GM21515 (cell line): ENCODE measurements around the gene GGNBP2.

Experiments
- ATAC-seq: cut with Tn5 transposase; IDR thresholded peaks from one replicate; pipeline ENCODE4 v1.9.1; 2021; ENCODE audit not compliant: unreplicated experiment

Gene GGNBP2

DNA sequence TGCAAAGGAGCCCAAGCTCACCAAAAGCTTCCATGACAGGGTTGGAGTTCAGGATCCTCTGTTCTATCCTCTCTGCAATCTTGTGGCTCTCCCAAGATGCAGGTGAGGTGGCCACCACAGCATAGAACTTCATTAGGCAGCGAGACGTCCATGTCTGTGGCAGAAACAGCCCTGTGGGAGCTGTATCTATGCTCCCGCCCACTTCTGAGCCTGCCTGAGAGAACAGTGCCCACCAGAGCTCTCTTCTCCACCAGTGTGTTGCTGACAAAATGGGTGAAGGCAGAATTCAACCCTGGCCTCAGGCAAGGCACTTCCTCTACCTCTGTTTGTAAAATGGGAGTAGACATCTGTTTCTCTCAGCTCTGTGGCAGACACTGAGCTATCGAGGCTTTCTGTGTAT, 28.9 kb upstream of the GGNBP2 start:
- no peak for ATAC-seq

DNA sequence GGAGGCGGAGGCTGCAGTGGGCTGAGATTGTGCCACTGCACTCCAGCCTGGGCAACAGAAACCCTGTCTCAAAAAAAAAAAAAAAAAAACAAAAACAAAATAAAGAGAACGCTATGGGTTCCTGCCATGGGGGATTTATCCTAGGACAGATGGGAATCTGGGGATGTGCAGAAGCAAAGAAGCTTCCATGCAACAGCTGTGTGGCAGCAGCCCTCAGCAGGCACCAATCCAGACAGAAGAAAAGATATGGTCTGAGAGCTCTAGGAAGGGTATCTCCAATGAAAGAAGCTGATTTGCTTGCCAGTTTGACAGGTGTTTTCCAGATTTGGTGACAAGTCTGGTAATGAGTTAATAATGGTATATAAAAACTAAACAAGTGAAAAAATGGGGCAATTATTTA, 21.6 kb upstream of the GGNBP2 start:
- no peak for ATAC-seq

DNA sequence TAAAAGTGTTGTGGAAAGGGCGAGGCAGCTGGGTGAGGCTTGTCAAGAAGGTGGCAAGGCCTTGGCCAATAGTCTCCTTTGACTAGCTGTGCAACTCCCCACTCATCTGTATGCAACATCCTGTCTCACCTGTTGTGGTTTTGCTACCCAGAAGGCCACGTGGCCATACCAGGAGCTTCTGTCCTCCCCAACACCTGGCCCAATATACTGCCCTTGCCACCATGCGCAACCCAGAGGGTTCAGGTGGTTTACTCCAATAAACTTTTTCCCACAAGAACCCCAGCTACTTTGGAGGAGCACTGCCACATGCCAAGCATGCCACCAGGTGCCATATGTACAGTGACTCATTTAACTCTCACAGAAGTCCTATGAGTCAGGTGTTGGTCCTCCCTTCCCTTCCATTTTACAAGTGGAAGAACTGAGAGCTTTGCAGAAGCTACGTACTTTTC, 20.3 kb upstream of the GGNBP2 start:
- no peak for ATAC-seq

DNA sequence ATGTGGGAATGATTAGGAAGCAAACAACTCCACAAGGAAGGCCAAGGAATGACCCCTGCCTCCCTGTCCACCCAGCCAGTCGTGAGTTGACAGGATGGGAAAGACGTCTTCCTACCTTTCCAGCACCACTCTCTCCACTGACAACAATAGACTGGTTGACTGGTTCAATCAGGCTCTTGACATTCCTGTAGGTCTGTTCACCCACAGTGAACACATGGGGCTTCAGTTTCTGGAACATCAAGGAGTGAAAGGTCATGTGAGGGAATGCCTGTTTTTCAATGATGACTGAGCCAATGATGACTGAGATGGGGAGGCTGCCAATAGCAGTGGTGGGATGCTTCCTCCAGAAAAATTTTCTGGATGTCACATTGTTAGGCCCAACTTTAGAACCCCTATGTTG, 19.6 kb upstream of the GGNBP2 start:
- no peak for ATAC-seq

DNA sequence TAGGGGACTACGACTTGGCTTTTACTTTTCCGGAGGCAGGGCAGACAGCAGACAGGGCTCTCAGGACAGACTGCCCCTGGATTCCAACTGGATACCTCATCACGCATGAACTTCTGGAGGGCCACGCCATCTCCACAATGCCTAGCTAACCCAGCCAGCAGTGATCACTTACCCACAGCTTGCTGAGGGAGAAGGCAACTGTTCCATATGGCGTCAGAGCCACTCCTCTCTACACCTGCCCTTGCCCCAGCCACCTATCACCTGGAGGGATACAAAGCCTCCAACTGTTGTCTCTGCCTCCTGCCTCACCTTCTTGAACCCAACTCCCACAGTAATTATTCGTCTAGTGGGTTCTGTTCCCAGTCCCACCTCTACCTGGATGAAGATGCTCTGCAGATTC, 18.8 kb upstream of the GGNBP2 start:
- ATAC-seq, result no peak

DNA sequence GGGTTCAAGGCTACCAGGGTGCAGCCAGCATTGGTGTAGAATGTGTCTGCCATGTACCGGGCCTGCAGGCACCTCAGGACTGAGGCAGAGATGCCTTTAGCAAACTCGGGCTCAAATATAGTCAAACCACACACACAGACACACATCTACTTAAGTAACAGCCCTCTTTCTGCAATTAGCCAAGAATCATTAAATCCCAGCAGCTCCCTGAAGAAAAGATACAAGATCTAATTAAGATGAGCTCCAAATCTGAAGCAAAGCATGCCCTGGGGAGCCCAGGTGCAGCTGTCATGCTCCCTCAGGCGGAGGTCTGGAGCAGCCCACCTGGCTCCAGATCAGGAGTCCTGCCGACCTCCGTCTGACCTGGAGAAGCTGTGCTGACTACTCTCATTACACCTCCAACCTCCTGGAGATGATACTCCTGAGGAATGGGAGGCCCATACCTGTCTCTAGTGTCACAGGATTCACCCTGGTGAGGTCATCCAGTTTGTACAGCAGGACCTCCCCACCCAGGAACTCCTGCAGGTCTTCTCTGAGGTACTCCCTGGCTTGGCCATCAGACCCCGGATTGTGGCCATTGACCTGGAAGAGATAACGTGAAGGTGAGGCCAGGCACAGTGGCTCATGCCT, 17.0 kb upstream of the GGNBP2 start:
- no peak for ATAC-seq

DNA sequence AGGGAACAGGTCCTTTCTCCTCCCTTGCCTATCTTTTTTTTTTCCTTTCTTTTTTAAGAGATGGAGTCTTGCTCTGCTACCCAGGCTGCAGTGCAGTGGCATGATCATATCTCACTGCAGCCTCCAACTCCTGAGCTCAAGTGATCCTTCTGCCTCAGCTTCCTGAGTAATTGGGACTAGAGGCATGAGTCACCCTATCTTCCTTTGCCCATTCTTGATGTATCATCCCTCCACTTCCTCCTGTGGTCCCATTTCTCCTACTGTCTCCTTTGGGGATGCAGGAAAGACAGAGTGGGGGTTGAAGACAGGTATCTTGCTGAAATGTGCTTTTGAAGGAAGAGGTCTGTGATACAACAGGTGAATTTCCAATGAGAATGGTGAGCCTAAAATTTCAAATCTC, 15.6 kb upstream of the GGNBP2 start:
- ATAC-seq, result no peak

DNA sequence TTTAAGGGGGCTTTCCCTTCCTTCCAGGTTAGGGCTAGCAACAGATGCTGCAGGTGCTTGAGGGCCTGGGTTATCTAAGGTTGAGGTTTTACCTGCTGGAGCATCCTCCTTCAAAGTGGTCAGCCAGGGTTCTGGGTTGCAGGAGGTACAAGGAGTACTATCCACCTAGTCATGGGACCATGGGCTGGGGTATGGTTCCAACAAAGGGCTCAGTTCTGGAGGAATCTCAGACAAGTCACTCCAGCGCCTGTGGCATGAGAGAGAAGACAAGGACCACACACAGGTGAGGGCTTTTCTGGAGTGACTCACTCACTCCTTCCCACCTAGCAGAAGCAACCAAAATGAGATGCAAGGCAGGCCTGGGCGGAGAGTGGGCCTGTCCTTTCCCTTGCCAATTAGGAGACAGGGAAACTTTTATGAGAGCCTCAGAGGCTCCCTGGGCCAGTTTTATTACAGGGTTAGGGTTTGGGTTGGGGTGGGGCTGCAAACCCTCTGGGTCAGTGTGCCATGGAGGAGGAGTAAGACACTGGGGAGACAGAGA, 12.2 kb upstream of the GGNBP2 start:
- no peak for ATAC-seq

DNA sequence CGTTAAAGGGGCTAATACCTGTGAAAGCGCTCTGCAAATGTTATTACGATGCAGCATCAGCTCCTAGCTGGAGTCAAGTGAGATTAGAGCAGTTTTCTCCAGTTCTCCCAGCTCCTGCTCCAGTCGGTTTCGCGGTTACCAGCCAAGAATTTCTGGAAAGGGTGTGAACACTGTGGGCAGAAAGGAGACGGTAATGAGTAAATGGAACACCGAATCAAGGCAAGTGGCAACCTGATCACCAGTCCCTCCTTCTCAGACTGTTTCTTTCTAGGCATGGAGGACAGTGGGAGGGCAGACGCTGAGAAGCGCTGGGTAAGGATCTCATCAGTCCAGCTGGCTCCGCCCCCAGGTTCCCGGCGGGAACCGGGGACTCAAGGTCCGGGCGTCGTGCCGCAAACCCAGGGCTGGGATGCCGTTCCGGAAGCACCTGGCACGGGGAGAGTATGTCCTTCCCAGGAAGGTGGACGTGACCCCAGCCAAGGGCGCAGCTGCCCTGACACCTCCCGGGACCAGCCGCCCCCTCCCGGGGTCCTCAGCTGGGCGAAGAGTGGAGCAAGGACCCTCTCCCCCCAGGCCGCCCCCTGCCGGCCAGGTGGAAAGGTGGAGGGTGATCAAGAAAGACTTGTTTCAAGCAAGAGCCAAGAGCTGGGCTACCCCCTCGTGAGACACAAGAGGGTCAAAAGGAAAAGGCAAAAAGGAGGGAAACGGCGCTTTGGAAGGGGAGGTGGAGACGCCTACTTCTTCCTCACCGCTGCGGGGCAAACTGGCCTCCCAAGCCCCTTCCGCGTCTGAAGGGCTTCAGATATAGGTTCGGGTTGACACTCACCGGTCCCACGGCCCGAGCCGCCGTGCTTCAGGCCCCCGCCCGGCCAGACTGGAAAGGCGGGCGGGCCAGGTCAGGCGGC, 10.5 kb upstream of the GGNBP2 start:
- peak; percentile 31 for ATAC-seq

DNA sequence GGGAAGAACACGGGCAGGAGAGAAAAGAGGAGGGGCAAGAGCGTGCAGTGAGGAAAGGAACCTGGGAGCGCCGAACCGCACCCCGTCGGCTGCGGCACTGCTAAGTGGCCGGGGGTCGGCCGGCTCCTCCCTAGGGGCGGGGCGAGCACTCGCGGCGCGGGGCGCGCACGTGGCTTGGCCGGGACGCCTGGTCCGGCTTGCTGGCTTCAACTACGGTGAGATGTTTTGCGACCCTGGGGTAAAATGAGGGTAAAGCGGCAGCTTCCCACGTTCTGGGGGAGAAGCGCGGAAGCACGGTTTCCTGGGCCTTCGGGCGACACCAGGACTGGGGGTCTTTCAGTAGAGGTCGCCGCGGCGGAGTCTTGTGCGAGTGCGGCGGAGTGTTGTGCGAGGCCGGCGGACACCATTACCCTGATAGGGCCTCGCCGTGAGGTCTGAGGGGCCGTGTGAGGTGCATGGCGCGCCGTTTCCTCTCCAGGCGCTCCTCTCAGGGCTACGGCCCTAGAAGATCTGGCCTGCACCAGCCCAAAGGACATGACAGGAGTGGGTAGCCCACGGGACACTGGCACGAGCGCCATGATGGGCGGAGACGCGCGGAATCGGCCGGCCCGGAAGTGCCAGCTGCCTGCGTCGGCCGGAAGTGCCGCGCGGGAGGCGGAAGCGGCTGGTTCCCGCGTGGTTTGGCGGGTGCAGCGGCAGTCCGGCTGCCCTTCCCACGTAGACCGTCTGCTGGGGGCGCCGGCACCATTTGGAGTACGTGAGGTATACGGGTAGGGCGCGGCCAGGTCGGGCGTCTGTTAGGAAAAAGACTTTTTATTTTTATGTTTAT, 9.7 kb upstream of the GGNBP2 start, which contains the start of the genes MYO19 and PIGW:
Gene MYO19, minus strand, starts transcription at position 29 of the 829 bp plus-strand sequence. CDS start 2,330 bp downstream, outside the sequence.
Gene PIGW, plus strand, starts transcription at position 148 of the 829 bp plus-strand sequence. CDS start 2,115 bp downstream, outside the sequence.
- ATAC-seq, result peak; percentile 58

DNA sequence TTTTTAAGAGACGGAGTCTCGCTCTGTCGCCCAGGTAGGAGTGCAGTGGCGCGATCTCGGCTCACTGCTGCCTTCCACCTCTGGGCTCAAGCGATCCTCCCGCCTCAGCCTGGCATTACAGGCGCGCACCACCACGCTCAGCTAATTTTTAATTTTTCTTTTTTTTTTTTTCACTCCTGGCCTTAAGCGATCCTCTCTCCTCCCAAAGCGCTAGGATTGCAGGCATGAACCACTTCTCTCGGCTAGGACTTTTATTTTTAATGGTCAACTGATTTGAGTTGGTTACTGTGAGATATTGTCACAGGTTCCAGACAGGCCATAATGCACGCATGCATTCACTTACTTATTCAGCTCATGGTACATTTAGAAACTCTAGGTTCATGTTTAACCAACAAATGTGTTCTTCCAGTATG, 9.0 kb upstream of the GGNBP2 start:
- no peak for ATAC-seq

DNA sequence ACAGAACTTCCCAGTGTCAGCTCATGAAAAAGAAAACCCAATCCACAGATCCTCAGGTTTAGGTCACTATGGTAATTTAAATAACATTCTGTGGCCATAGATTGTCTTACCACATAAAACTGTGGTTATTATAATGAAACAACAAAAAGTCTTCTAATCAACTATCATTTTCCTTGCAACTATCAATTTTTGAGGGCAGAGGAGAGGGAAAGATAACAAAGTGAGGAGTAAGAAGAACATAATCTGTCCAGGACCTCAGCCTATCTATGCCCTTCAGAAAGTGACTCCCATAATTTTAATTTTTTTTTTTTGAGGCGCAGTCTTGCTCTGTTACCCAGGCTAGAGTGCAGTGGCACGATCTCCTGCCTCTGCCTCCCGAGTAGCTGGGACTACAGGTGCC, 4.0 kb upstream of the GGNBP2 start:
- no peak for ATAC-seq

DNA sequence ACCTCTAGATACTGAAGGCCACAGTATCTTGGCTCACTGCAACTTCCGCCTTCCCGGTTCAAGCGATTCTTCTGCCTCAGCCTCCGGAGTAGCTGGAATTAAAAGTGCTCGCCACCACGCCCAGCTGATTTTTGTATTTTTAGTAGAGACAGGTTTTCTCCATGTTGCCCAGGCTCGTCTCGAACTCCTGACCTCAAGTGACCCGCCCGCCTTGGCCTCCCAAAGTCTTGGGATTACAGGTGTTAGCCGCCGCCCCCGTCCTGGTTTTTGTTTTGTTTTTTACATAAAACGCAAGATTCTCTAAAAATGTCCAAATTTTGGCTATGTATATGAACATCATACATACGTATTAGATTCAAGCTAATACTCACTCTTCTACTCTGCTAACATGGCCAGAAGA, 2.0 kb upstream of the GGNBP2 start:
- ATAC-seq, result no peak

DNA sequence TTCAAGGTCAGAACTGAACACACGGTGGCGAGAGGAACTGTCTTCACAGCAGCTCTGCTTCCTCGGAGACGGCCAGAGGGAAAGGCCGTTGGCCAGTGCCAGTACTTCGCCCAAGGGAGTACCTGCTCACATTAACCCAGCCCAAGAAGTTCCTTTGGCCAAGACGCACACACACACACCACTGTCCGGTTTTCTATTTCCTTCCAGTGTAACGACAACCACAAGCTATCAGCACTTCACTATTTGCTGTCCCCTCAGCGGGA, 744 bp upstream of the GGNBP2 start:
- ATAC-seq, result peak; percentile 11

DNA sequence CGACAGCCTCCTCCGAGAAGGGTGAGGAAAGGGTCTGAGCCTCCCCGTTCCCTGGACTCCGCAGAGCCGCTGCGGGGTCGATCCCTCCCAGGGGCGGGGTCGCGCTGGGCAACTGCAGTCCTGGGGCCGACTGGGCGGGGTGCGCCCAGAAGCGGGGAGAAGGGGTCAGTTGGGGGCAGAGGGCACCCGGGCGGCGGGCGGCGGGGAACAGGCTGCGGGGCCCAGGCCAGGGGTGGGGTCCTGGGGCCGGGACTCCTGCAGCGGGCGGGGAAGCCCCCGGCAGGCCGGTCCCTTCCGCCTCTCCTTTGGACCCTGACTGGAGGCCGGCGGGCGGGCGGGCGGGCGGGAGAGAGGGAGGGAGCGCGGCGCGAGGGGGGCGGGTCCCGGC, 352 bp downstream of the GGNBP2 start:
- peak; percentile 34 for ATAC-seq

DNA sequence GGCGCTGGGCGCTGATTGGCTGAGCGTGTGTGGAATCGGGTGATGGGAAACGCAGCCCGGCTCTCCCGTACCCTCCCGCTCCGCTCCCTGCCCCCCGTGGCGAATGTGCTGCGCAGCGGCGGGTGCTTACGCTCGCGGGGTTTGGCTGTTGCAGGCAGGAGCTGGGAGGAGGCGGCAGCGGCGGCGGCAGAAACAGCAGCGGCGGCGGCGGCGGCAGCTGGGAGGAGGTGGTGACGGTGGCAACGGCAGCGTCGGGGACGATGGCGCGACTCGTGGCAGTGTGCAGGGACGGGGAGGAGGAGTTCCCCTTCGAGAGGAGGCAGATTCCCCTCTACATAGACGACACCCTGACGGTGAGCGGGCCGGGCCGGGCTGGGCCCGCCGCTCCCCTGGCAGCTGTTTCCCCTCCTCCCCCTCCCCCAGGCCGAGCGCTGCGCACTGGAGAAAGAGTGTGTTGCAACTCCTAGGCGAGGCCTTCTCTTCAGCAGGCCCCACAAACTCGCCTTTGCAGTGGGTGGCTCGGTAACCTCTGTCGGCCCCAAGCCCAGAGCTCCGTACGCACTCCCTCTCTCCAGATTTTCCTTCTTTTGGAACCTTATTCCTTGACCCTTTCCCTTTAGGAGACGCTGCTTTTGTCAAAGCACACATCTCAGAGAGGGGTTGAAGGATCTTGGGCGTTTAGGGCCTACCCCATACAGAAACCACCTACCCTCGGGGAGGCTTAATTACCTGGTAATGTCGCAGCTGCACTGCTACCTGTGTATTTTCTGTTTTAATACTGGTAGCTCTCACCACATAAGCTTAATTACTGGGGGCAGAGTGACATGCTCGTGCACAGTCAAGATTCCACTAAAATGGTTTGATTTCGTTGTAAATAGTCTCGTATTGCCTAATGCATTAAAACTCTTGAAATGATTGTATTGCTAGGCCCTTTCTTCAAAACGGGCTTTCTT, 1.0 kb downstream of the GGNBP2 start:
- ATAC-seq, result peak; percentile 63

DNA sequence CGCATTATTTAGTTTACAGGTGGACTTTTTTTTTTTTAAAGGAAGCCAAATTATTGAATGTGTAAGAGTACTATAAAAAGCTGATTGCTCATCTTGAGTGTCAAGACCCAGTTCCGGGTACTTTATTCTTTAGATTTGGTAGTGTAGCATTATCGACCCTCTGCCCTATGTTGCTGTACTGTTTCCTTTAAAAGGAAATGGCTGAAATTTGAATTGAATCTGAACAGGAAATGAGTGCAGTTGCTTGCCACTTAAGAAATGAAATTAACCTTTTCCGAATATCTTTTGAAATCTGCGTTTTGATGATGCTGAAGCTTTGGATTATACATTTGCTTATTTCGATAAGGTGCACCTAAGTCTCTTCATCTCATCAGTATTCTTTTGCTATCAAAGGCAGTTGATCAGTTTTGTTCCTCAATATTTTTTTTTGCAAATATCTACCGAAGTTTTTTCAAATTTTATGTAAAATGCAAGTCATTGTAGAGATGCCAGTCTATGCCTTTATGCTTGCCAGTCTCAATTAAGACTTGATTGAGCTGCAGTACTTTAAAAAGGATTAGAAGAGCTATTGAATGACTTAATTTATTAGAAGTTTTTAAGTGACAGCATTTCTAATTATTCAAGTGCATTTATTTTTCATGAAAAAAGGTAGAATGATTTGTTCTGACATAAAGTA, 1.8 kb downstream of the GGNBP2 start:
- no peak for ATAC-seq

DNA sequence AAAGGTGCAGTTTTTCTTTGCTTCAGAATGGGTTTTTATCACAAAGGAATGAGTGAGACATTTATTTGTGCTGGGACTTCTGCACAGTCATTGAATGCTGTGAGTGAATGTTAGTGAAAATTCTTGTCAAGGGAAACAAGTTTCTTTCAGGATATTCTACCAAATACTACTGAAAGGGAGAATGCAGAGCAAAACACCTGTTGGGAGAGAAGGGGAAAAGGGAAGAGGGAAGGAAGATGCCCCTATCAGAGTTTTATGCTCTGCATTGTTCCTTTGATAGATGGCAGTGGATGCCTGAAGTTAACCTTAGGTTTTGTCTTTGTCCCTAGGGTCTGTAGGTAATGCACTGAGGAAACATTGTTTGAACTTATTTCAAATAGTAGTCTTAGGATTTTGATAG, 3.1 kb downstream of the GGNBP2 start:
- ATAC-seq, result no peak
